ENCODE results near the gene SGMS2. TPM values are rescaled to one million over a fixed set of nuclear protein-coding genes. Genes with fewer than 3 reads are reported as not detected.

Gene SGMS2
- total RNA-seq, 2 experiments from 2014 or later: 0.14 to 0.40 TPM

GRCh38 chr4:107850438-107850837 is 25.7 kb downstream of the SGMS2 start:
- CTCF ChIA-PET: no interaction called here
- ATAC-seq (no peak), DNase-seq (no peak)
- POLR2A ChIA-PET: no interaction called here
- no peak for TF ChIP-seq CTCF (IDR thresholded peaks at IDR 0.05)
- H3K27ac Mint-ChIP-seq: no peak overlapping the region
- intact Hi-C loops (cut with micrococcal nuclease): no loop called here
- H3K9me3 Mint-ChIP-seq: no peaks in the 10 kb centered on the region
- no peaks in the 10 kb centered on the region for H3K36me3 Mint-ChIP-seq (ENCODE audit: low read depth)
- H3K4me1 Mint-ChIP-seq (ENCODE audit: low read depth): no peaks in the 10 kb centered on the region
- H3K27me3 Mint-ChIP-seq: peaks cover 9% of the 10 kb centered on the region
- no peak overlapping the region for H3K4me3 Mint-ChIP-seq

GRCh38 chr4:107853444-107854355 is 29.0 kb downstream of the SGMS2 start:
- H3K27me3 Mint-ChIP-seq: peaks cover 25% of the 10 kb centered on the region
- H3K4me1 Mint-ChIP-seq (ENCODE audit: low read depth): no peaks in the 10 kb centered on the region
- TF ChIP-seq CTCF (IDR thresholded peaks at IDR 0.05): no peak
- POLR2A ChIA-PET: interaction anchor here (0.7 kb wide), 1 partner anchor 9 kb away, joined by 3 read pairs; no protein-coding TSS in a partner anchor
- H3K36me3 Mint-ChIP-seq (ENCODE audit: low read depth): no peaks in the 10 kb centered on the region
- H3K4me3 Mint-ChIP-seq: no peak overlapping the region
- no peak overlapping the region for H3K27ac Mint-ChIP-seq
- H3K9me3 Mint-ChIP-seq: no peaks in the 10 kb centered on the region
- DNase-seq (no peak), ATAC-seq (no peak)
- intact Hi-C loops (cut with micrococcal nuclease): no loop called here
- CTCF ChIA-PET: interaction anchor here (0.9 kb wide), 1 partner anchor 9 kb away, joined by 3 read pairs; no protein-coding TSS in a partner anchor

- CTCF ChIA-PET: no interaction called here
- no peak for DNase-seq
- intact Hi-C loops (cut with micrococcal nuclease): no loop called here
- Mint-ChIP-seq H3K9me3 (no peaks in the 10 kb centered on the region), H3K27ac (no peak overlapping the region), H3K4me1 (ENCODE audit: low read depth) (no peaks in the 10 kb centered on the region), H3K27me3 (peaks cover 26% of the 10 kb centered on the region), H3K4me3 (no peak overlapping the region), H3K36me3 (ENCODE audit: low read depth) (no peaks in the 10 kb centered on the region)
- POLR2A ChIA-PET: no interaction called here
- no peak for TF ChIP-seq CTCF (IDR thresholded peaks at IDR 0.05)
- no peak for ATAC-seq
Measured at GRCh38 chr4:107854356-107855022, 29.8 kb downstream of the SGMS2 start.

- intact Hi-C loops (cut with micrococcal nuclease): no loop called here
- ATAC-seq: no peak
- Mint-ChIP-seq H3K36me3 (ENCODE audit: low read depth) (no peaks in the 10 kb centered on the region), H3K27ac (no peak overlapping the region), H3K27me3 (peaks cover 23% of the 10 kb centered on the region), H3K9me3 (no peaks in the 10 kb centered on the region), H3K4me1 (ENCODE audit: low read depth) (no peaks in the 10 kb centered on the region), H3K4me3 (no peak overlapping the region)
- no peak for TF ChIP-seq CTCF (IDR thresholded peaks at IDR 0.05)
- no peak for DNase-seq
- ChIA-PET POLR2A (no interaction called here), CTCF (no interaction called here)
Measured at GRCh38 chr4:107855723-107856122, 31.0 kb downstream of the SGMS2 start.

GRCh38 chr4:107856901-107857300 is 32.2 kb downstream of the SGMS2 start:
- no peak for TF ChIP-seq CTCF (IDR thresholded peaks at IDR 0.05)
- intact Hi-C loops (cut with micrococcal nuclease): no loop called here
- ChIA-PET CTCF (no interaction called here), POLR2A (no interaction called here)
- ATAC-seq: no peak
- H3K36me3 Mint-ChIP-seq (ENCODE audit: low read depth): no peaks in the 10 kb centered on the region
- DNase-seq: no peak
- H3K4me3 Mint-ChIP-seq: no peak overlapping the region
- H3K4me1 Mint-ChIP-seq (ENCODE audit: low read depth): no peaks in the 10 kb centered on the region
- no peak overlapping the region for H3K27ac Mint-ChIP-seq
- H3K9me3 Mint-ChIP-seq: no peaks in the 10 kb centered on the region
- peaks cover 23% of the 10 kb centered on the region for H3K27me3 Mint-ChIP-seq

All from activated CD8-positive, alpha-beta T cell treated with anti-CD3 and anti-CD28 coated beads for 36 hours (primary cell).